Activated CD4-positive, alpha-beta T cell treated with anti-CD3 and anti-CD28 coated beads, Interleukin-2, amount 50 U/mL, for 4 hours (primary cell): Measurements from ENCODE around the gene GRIN2A.

Experiments
- DNase-seq, 2 experiments: peaks; one replicate each; pipeline ENCODE4 v3.0.0-alpha.2; 2020

The GRIN2A gene

DNA sequence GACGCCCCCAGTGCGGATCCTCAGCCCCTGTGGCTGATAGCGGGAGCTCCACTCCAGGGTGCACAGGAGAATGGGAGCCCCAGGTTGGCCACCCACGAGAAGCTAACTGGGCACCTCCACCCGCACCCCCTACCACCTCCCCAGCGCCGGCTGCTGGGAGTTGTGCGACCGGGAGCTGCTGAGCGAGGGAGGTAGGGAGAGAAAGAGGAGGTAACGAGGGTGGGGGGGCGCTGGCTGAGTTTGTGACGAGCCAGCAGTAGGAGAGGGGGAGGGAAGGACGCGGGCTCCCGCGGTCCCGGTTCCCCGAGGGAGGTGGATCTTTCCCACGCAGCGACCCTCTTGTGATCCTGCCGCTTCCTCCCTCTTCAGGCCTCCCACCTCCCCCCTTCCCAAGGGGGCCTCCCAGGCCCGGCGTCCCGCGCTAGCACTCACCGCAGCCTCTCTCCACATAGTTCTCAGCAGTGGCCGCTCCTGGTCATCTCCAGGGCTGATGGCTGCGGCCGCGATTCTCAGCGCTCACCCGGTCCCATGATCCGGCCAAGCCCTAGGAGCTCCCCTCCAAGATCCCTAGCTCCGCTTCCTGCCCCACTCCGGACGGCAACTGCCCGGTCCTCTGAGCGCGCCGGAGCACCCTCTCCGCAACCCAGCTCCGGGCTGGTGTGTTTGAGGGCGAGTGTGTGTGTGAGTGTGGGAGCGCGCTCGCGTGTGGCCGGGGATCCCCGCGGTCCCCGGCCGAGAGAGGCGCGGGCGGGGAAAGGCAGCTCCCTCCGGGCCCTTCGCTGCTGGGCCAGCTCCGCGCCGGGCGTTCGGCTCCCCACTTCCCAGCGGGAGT is at the start of gene GRIN2A:
GRIN2A (minus strand) TSS at position 207 of the 832 bp plus-strand sequence. CDS start 2,017 bp downstream, outside the sequence.
- DNase-seq: no peak

DNA sequence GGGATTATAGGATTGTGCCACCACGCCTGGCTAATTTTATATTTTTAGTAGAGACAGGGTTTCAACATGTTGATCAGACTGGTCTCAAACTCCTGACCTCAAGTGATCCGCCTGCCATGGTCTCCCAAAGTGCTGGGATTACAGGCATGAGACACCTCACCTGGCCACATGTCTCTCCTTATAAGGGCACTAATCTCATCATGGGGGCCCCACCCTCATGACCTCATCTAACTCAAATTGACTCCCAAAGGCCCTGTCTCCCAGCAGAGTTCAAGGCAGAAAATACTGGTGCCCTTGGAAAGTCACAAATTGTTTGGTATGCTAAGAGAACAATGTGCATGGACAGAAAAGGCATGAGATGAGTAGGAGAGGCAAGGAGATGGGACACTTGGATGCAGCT is 49.3 kb upstream of the GRIN2A start:
- no peak for DNase-seq

DNA sequence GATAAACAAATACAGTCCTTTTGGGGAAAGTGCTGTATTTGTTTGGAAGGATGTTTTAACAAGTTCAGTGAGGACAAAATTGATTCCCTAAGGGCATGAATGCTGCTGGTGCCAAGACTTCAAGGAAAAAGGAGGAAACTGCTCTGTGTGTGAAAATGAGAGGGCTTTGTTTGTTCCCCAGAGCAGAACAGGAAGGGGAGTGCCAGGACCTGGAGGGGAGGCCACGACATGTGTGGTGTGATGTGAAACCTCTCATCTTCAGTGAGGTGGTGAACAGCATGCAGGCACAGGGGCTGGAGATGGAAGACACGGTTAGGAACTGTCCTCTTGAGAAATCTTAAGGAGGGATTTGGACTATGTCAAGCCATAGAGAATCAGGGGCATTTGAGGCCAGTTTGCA is 46.6 kb upstream of the GRIN2A start:
- DNase-seq: no peak

DNA sequence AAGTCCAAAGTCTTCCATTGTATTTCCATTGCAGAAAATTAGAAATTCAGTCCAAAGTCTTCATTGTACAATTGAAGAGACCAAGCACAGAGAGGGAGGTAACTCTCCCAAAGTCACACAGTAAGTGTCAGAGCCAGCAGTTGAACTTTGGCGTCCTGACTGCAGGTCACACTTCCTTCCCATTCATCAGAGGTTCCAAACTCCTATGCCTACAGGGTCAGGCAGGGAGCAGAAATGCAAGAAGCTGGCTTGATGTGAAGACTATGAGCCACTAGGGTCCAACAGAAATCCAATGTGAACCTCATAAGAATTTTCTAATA is 44.7 kb upstream of the GRIN2A start:
- no peak for DNase-seq

DNA sequence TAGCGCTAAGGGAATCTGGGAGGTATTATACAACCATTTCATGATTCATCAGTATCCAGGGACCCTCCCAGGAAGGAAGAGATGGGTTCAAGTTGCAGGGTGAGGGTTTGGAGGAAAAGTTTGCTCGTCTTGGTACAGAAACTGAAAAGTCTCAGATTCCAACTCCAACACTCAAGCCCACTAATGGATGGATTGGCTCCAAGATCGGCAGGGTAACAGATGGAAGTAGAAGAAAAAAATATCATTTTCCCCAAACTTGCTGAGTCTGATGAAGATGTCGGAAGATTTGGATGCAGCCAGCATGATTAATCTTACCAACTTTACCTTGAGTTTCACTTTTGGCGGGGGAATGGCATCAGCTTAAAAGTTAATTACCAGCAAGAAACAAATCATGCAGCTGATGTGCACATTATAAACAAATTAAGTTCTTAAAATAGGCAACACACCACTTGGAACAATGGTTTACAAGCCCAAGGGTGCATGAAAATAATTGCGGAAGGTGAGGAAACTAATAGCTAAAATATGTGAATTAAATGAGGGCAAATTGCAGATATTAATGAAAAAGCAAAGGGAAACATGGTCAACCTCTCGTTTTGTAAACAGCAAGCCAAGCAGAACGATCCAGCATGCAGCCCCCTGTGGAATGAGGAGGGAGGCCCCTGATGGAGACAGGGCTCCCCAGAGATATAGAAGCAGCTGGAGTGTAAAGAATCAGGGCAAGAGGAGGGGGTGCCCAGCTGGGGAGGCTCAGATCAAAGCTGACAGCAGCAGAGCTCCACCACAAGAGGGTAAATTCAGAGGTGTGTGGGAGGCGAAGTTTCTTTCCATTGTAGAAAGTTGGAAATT is 44.1 kb upstream of the GRIN2A start:
- DNase-seq: no peak

DNA sequence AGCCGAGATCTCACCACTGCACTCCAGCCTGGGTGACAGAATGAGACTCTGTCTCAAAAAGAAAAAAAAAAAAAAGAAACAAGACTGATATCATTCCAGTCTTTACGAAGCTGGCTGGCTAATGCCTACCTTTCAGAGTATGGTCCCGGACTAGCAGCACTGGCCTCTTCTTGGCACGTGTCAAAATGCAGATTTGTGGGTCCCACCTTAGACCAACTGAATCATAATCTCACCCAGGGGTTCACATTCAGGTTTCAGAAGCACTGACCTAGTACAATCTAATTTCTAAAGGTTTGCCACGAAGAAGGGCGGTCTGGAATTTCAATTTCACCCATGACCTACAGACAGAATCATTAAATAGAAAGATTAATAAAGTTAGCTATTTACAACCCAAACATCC is 43.4 kb upstream of the GRIN2A start:
- no peak for DNase-seq

DNA sequence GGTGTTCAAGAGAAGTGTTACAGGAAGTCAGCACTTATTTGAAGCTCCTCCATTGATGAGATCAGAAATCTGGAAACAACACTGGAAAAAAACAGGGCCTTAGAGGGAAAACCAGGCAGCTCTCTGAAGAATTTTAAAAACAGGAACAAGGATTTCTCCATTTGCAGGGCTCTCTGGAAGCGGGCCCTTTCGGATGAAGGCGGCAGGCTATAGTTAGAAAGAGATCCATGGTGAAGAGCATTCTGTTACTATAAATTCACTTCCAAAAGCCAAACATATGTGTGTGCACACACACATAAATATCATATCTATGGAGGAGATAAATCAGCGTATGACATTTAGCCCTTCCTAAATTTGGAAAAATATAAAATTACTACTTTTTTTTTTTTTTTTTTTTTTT is 42.6 kb upstream of the GRIN2A start:
- DNase-seq: no peak

DNA sequence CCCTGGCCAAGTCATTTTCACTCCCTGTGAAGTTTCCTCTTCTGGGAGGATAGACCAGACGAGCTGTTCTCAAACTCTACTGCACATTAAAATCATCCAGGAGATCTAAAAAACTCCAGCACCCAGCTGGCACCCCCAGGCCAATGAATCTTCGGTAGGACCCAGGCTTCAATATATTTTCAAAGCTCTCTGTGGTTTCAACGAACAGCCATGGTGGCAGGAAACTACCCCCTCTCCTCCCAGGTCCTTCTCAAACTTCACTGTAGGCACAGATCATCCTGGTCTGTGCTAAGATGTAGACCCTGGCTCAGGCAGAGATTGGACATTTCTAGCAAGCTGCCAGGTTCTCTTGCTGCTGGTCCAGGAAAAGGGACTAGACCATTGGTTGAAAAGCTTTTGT is 38.7 kb upstream of the GRIN2A start:
- no peak for DNase-seq

DNA sequence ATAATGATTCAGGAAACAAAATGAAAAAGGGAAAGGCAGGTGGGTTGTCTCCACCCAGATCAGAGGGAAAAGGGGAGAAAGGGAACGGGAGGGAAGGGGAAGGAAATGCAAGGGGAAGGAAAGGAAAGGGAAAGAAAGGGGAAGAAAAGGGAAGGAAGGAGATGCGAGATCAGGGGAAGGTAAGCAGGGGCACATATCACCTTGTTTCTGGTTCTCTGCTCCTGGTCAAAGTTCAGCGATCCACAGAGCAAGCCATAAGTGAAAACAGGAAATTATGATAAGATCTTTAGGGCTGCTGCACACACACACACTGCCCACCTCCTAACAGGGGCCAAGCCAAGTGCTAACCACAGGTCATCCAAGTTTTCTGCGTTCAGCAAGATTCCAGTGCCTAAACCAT is 37.5 kb upstream of the GRIN2A start:
- DNase-seq: no peak

DNA sequence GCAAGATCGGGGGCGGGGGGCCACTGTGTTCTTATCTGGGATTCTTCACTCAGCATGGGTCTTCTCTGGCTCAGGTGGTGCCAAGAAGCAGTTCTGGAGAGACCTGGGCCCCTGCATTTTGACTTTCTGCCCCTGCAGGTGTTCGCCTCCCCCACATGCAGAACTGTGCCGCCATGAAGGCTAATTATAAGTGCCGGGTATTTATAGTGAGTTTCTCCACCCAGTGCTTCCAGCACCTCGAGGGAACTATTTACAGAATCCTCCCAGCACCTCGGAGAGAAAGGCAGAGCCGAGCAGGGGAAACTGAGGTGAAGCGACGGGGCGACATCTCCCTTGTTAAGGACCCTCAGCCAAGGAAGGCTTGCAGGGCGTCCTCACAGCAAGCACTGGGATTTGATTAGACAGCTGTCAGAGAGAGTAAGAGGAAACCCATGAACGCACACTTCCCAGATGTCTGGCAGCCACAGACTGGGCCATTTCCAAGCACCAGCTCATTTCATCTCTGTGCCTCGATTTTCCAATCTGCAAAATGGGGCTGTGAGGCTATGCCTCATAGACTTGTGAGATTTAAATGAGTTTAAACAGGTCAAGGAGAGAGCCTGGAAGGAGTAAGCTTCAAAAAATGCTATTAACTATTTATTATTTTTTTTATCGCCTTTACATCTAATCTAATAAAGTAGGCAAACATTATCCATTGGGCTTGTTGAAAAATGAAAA is 36.4 kb upstream of the GRIN2A start:
- DNase-seq: no peak

DNA sequence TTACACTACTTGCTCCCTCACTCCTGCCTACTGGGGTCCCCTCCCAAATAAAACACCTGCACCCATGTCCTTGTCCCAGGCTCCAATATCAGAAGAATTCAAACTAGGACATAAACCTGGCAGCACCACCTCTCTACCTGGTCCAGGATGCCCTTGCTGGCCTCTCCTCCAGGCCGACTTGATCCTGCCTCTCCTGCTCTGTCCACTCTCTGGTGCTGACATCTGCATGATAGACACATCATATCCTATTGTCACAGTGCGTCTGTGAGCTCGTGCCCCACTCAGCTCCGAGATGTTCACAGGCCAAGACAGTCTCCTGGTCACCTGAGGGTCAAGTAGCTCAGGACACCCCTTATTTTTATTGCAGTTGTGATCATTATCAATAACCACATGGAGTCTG is 31.5 kb upstream of the GRIN2A start:
- no peak for DNase-seq

DNA sequence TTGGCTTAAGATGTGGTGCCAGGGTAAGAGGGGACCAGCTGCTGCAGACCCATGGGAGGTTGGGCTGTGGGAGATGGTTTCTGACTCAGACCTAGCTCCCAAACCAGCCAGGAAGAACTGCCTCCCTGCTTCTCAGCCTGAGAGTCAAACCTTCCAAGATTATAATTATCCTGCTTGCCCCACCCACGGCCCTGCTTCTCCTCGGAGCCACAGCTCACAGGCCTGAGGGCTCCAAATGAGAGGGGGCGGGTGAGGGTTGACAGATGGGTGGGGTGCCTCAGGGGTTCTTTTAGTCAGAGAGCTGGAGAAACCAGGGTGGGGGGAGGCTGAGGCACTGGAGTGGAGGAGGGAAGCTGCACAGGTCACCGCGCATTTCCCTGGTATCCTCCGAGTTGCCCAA is 28.7 kb upstream of the GRIN2A start:
- DNase-seq: no peak

DNA sequence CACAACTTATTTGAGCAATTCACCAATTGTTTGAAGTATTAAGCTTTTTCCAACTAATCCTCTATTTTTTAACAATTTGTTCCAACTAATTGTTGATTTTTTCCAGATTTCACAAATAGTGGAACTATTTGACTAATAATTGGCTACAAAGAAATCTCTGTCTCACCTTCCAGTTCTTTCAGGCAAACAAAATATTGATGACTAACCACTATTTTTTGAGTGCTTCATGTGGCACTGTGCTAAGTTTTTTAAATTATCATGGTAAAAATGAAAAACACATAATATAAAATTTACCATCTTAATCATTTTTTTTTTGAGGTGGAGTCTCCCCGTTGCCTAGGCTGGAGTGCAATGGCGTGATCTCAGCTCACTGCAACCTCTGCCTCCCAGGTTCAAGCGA is 24.6 kb upstream of the GRIN2A start:
- DNase-seq: no peak

DNA sequence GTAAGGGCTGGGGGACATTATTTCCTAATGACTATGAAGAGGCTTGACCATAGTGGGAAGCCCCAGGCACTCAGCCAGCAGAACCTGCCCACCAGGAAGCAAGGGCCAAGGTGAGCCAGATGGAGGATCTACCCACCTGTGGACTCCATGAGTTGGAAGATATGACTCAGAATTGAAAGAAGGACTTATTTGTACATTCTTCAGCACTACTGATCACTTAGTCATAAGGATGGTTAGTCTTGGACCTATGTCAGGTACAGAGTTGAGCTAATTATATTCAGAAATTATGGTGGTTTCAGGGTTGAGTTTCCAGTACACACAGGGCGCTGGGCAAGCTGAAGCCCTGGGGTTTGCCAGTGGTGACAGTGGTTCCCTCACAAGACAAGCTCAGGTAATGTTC is 24.0 kb upstream of the GRIN2A start:
- DNase-seq: no peak

DNA sequence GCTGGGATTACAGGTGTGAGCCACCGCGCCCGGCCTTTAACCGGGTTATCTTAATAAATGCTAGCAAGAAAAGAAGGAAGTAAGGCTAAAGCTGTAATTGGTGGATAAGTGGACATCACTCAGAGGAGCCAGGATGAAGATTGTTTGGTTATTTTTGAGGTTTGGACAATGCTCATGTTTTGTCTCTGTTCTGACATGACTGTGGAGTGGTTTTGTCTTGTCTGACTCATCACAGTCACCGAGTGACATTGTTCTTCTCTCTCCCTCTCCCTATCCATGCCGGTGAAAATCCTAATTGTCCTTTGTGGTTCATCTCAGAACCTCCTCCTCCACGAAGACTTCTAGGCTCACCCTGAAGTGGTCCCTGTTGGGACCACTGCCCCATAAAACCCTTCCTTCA is 23.5 kb upstream of the GRIN2A start:
- no peak for DNase-seq

DNA sequence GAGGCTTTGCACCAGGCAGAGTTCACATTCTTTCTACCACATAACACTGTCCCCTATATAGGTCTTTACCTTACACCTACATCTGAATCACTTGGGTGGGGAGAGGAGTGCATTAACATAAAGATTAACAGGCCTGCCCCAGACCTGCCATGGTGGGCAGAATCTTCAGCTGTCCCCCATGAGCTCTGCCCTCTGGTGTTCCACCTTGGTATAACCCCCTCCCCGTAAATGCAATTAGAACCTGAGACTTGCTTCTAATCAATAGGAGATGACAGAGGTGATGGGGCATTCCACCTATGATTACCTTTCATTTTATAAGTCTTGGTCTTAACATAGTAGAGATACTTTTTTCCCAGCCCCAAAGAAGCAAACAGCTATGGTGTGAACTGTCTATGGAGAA is 20.4 kb upstream of the GRIN2A start:
- DNase-seq: no peak

DNA sequence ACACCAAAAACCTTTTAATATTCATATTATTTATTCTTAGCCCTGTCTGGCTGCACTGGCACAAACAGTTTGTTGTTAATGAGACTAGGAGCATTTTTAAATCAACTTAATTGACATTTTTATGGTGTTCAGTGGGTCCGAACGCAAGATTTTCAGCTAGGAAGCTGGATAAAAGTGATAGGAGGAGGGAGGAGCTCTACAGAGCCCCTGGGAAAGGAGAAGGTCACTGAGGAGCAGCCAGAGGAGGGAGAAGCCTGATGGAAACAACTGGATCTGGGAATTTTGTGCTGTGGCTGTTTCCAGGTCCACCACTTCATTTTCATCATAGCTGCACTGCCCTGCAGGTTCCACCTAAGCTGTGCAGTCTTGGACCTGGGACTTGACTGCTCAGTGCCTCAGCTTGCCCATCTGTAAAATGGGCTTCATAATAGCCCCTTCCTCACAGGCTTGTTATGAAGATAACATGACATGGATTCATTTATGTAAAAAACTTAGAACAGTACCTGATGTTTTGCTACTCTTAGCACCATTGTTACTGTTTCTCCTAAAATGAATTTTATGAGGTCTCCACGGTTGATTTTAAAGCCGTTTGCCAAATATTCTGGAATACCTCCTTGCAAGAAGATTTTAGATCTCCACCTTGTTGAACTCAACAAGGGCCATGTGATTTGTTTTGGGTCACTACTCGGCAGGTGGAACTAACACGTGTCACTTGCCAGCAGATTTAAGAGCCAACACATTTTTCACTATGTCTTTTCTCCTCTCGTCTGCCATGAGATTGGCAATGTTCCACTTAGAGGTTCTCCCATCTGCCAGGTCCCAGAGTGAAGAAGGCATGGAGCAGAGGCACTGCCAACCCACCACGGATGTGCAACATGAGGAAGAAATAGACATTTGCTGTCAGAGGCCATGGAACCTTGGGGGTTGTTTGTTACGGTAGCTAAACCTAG is 18.7 kb upstream of the GRIN2A start:
- no peak for DNase-seq

DNA sequence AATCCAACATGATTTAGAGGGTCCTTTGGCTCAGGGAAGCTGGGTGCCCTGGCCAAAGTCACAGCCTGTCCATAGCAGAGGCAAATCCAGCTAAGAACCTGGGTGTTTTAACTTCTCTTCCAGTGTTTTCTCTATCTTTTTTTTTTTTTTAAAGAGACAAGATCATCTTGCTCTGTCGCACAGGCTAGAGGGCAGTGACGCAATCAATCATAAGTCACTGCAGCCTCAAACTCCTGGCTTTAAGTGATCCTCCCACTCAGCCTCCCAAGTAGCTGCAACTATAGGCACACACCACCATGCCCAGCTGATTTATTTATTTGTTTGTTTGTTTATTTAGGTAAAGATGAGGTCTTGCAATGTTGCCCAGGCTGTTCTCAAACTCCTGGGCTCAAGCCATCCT is 14.8 kb upstream of the GRIN2A start:
- no peak for DNase-seq

DNA sequence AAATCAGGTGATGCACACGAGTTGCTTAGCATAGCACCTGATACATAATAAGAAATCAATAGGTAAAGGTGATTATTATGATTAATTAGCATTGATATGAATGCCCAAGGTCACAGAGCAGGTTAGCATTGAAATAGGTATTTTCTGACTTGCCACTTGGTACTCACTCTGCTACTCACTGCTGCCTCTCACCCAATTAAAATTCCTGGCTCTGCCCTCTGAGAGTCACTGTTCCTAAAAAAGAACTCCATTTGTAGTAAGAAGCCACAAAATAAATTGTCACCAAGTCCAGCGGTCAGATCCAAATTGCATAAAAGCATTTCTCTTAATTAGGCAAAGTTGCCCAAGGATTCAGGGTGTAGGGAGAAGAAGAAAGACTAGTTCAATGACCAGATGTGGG is 8.9 kb upstream of the GRIN2A start:
- DNase-seq: no peak

DNA sequence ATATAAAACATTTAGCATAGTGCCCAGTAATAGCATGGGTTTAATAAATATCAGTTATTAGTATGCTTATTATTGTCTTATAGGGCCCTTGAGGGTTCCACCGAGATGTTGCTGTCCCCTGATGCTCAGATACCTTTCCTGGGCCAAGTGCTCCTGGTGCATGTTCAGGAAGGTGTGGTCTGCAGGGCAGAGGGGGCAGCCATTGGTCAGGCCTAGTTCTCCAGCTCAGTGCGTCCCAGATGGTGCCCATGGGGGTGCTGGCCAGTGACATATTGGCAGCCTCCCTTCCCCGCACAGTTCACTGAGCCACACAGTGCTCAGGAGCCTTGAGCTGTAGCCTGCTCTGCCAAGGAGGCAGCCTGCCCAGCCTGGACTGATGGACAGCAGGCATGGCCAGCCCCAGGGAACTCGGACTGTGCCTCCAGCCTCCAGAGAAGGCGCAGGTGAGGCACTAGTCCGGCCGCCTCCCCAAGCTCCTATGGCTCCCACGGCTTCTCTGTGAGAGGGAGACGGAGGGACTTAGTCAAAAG is 7.7 kb upstream of the GRIN2A start:
- DNase-seq: no peak

DNA sequence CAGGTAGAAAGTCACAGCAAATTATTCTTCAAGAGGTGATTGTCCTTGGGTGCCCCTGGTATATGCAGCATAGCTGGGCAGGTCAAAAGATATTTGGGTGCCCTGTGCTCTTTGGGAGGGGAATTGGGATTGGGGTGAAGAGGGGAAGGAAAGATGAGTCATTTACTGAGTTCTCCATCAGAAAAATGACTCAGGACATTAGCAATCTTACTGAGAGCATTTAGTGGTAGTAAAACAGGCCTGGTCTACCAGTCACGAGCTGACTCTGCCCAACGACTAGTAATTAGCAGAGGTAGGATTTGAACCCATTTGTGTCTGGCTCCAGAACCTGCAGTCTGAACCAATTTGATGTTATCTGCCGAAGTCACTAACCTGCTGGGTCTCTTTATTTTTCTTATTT is 6.0 kb upstream of the GRIN2A start:
- DNase-seq: no peak
